A673 (cell line): ENCODE results near the gene XAGE5. TPM values are rescaled to one million over a fixed set of nuclear protein-coding genes. Genes with fewer than 3 reads are reported as not detected.
"Not testable (repeated sequence)": the region's sequence is repeated elsewhere in the genome, so short reads cannot be mapped to it uniquely, and the experiment has no call there.

ENCODE experiments used
- Bru-seq: library from RNA; stranded (reverse); fragments of 400-500 nt; gene quantifications from one replicate; lab custom pipeline; 2021; lab: Mats Ljungman, UMichigan
- BruChase-seq, 2 experiments: library from RNA; stranded (reverse); fragments of 400-500 nt; gene quantifications; one replicate each; lab custom pipeline; 2021; lab: Mats Ljungman, UMichigan
- BruUV-seq: library from RNA; stranded (reverse); fragments of 400-500 nt; replicated peaks from 2 replicates; lab custom pipeline; 2021; lab: Mats Ljungman, UMichigan
- CTCF ChIA-PET: fragments of 300-600 bp; sonication (Branson Sonifier 250); formaldehyde crosslinking; loops from one replicate; lab custom pipeline; 2022; ENCODE audit warnings: antibody characterized with exemption; lab: Charles Lee
- POLR2A ChIA-PET: fragments of 300-600 bp; sonication (Branson Sonifier 250); formaldehyde crosslinking; loops from one replicate; lab custom pipeline; 2022; ENCODE audit warnings: antibody characterized with exemption; ENCODE audit not compliant: low non-redundant PET; lab: Charles Lee
- DNase-seq: peaks from one replicate; pipeline ENCODE4 v3.0.0-alpha.2; 2015; ENCODE audit warnings: low spot score
- H3K27ac ChIP-seq: fragments of 200-600 bp; sonication (generic); 2 replicates; pipeline ENCODE4 v1.5.1; 2016; ENCODE audit warnings: mixed run types, low read depth, mild to moderate bottlenecking, mixed read lengths, antibody characterized with exemption, low read length; ENCODE audit not compliant: poor library complexity, severe bottlenecking
- H3K27me3 ChIP-seq: fragments of 200-600 bp; sonication (generic); replicated peaks from 2 replicates; pipeline ENCODE4 v1.6.1; 2017; ENCODE audit warnings: mixed run types, low read depth, mild to moderate bottlenecking, mixed read lengths, antibody characterized with exemption, low read length; ENCODE audit not compliant: insufficient read depth, poor library complexity
- H3K36me3 ChIP-seq: fragments of 200-600 bp; sonication (generic); 2 replicates; pipeline ENCODE4 v1.6.1; 2016; ENCODE audit warnings: mixed run types, mild to moderate bottlenecking, mixed read lengths, antibody characterized with exemption, low read length; ENCODE audit not compliant: insufficient read depth, poor library complexity, severe bottlenecking
- H3K4me1 ChIP-seq: fragments of 200-600 bp; sonication (generic); 2 replicates; pipeline ENCODE4 v1.6.1; 2017; ENCODE audit warnings: mixed run types, mild to moderate bottlenecking, mixed read lengths, antibody characterized with exemption, low read length; ENCODE audit not compliant: insufficient read depth, poor library complexity, severe bottlenecking
- H3K4me3 ChIP-seq: fragments of 200-600 bp; sonication (generic); 2 replicates; pipeline ENCODE4 v1.5.1; 2016; ENCODE audit warnings: low read depth, mixed run types, mild to moderate bottlenecking, mixed read lengths, low read length; ENCODE audit not compliant: poor library complexity, severe bottlenecking
- H3K9me3 ChIP-seq: fragments of 200-600 bp; sonication (generic); 2 replicates; pipeline ENCODE4 v1.6.1; 2016; ENCODE audit warnings: mixed run types, low read depth, mild to moderate bottlenecking, mixed read lengths, antibody characterized with exemption, low read length; ENCODE audit not compliant: poor library complexity, severe bottlenecking
- EZH2 ChIP-seq: fragments of 200-600 bp; sonication (generic); IDR thresholded peaks from 2 replicates; pipeline ENCODE4 v1.6.1; 2017; ENCODE audit warnings: borderline replicate concordance, low read depth, mild to moderate bottlenecking, mixed read lengths, antibody characterized with exemption, low read length; ENCODE audit not compliant: poor library complexity, severe bottlenecking
- intact Hi-C: fragments of 100-400 bp; cut with micrococcal nuclease; formaldehyde crosslinking; loops from one replicate; pipeline ENCODE4 v1.10.0; 2022; ENCODE audit not compliant: unreplicated experiment
- long read RNA-seq: library from polyadenylated mRNA; stranded (forward); transcript quantifications from one replicate; pipeline ENCODE4 v2.0.0, GENCODE V29; 2022
- total RNA-seq: library from RNA; stranded (reverse); gene quantifications from 2 replicates; pipeline ENCODE4 v1.2.3, GENCODE V29; 2021
- TF ChIP-seq, protein P1 (sequence below): fragments of 300-800, 200-600 bp; sonication (generic); conservative IDR thresholded peaks from 2 replicates; pipeline ENCODE4 v1.5.1; 2017; ENCODE audit warnings: low read depth, mild to moderate bottlenecking, antibody characterized with exemption, low read length, moderate library complexity, mixed read lengths

Gene XAGE5, protein sequence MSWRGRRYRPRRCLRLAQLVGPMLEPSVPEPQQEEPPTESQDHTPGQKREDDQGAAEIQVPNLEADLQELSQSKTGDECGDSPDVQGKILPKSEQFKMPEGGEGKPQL
- not detected in 2 replicates for total RNA-seq
- Bru-seq, nascent RNA: not detected
- not detected for BruChase-seq, experiment 1, labeled RNA remaining after a 2-hour chase
- BruChase-seq, experiment 2, labeled RNA remaining after a 6-hour chase: not detected
- long read RNA-seq: 0 reads

DNA sequence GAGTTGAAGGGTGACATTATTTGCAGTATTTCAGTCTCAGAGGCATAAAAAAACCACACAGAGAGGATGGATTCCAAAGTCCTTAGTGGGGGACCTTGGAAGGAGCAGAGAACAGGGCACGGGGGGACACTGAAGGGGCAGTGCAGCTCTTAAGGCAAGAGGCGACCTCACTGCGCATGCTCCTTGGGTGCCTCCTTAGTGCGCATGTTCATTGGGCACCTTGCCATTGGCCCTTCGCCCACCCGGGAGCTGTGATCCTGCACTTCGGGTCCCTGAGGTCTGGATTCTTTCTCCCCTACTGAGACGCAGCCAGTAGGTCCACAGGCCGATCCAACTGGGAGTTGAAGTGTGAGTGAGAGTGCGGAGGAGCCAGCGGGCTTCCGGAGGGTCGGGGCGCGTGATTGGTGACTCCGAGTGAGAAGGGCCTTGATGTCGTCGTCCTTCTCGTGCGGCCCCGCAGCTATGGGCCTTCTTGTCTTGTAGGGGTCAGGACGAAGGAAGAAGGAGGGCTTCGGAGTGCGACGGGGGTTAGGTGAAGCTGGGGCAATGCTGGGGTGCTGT is at the start of gene XAGE5:
Gene XAGE5 (plus strand): TSS at position 223 of the 561 bp plus-strand sequence. CDS start 1,280 bp downstream, outside the sequence.
- Histone ChIP-seq H3K9me3 (no peaks in the 10 kb centered on the region), H3K27ac (no peak within 1 kb of the TSS), H3K4me3 (no peak within 1 kb of the TSS), H3K4me1 (no peaks in the 10 kb centered on the region), H3K36me3 (no peaks in the 10 kb centered on the region), H3K27me3 (peaks cover 4% of the 10 kb centered on the region)
- no peak for TF ChIP-seq EZH2
- TF ChIP-seq, protein P1, sequence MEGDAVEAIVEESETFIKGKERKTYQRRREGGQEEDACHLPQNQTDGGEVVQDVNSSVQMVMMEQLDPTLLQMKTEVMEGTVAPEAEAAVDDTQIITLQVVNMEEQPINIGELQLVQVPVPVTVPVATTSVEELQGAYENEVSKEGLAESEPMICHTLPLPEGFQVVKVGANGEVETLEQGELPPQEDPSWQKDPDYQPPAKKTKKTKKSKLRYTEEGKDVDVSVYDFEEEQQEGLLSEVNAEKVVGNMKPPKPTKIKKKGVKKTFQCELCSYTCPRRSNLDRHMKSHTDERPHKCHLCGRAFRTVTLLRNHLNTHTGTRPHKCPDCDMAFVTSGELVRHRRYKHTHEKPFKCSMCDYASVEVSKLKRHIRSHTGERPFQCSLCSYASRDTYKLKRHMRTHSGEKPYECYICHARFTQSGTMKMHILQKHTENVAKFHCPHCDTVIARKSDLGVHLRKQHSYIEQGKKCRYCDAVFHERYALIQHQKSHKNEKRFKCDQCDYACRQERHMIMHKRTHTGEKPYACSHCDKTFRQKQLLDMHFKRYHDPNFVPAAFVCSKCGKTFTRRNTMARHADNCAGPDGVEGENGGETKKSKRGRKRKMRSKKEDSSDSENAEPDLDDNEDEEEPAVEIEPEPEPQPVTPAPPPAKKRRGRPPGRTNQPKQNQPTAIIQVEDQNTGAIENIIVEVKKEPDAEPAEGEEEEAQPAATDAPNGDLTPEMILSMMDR: no peak
- POLR2A ChIA-PET: no interaction called here
- CTCF ChIA-PET: no interaction called here
- intact Hi-C loops: no loop called here
- DNase-seq: no peak
- no TSS peak for BruUV-seq

DNA sequence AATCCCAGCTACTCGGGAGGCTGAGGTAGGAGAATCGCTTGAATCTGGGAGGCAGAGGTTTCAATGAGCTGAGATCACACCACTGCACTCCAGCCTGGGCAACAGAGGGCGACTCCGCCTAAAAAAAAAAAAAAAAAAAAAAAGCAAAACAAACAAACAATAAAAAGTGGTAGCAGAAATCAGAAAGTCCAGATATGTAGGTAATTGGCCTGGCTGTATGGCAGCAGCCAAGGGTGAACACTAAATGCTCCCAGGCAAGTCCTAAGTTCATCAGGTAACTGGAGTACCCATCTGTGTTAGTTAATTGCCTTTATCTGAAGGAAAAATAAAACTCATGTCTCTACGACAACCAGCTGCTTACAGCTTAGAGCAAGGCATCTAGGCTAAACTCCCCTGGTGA is 45.1 kb upstream of the XAGE5 start:
- H3K4me3 ChIP-seq, DNase-seq, H3K36me3 ChIP-seq, POLR2A ChIA-PET, H3K27me3 ChIP-seq, H3K9me3 ChIP-seq, BruUV-seq, H3K4me1 ChIP-seq, CTCF ChIA-PET, intact Hi-C loops, H3K27ac ChIP-seq: not testable (repeated sequence)

DNA sequence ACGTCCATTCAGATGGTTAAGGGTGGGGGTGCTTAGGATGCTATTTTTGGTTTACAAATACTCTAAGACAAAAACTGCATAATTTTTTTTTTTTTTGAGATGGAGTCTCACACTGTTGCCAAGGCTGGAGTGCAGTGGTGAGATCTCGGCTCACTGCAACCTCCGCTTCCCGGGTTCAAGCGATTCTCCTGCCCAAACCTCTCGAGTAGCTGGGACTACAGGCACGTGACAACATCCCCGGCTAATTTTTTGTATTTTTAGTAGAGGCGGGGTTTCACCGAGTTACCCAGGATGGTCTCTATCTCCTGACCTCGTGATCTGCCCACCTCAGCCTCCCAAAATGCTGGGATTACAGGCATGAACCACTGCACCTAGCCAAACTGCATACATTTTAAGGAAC is 37.6 kb upstream of the XAGE5 start:
- H3K4me3 ChIP-seq, H3K4me1 ChIP-seq, H3K36me3 ChIP-seq, intact Hi-C loops, H3K27ac ChIP-seq, H3K27me3 ChIP-seq, POLR2A ChIA-PET, DNase-seq, CTCF ChIA-PET, BruUV-seq, H3K9me3 ChIP-seq: not testable (repeated sequence)

DNA sequence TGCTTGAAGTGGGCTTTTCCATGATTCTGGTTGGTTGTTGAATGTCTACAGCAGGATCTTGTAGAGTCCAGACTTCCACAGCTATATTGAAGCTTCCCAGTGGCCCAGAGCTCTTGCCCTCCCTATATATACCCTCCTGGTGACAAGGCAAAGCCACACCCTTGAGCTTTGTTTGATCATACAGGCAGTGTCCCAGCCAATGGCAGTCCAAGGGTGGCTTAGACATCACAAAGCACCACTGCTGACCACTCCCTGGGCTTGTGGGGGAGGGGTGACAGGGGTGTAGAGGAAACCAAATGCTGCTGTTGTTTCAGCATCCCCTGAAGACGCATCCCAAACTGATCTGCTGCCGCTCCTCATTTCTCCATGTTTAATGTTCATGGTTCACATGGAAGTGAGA is 13.8 kb upstream of the XAGE5 start, which contains the start of gene SPANXN5:
Gene SPANXN5 (minus strand): TSS at position 101 of the 400 bp plus-strand sequence. CDS start 79 bp downstream, at position 22.
- intact Hi-C loops, H3K4me1 ChIP-seq, BruUV-seq, POLR2A ChIA-PET, H3K27me3 ChIP-seq, H3K27ac ChIP-seq, H3K9me3 ChIP-seq, H3K4me3 ChIP-seq, DNase-seq, H3K36me3 ChIP-seq, CTCF ChIA-PET: not testable (repeated sequence)

DNA sequence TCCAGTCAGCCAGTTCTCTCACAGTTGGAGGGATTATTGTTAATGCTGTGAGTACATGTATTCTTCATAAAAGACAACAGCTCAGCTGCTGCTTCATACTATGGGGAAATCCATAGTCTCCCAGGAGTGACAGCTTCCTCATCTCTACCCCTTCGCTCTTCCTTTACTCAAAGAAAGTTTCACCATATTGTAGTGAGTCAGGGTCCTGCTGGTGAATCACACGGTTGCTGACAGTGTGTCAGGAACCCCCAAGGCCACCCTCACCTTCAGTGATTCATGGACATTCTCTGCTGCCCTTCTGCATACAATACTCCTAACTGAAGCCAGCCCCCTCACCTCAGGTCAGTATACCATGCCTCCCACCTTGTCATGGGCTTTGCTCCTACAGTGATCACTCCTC is 6.2 kb upstream of the XAGE5 start:
- POLR2A ChIA-PET, intact Hi-C loops, H3K4me1 ChIP-seq, H3K27ac ChIP-seq, H3K27me3 ChIP-seq, H3K36me3 ChIP-seq, CTCF ChIA-PET, BruUV-seq, H3K4me3 ChIP-seq, H3K9me3 ChIP-seq, DNase-seq: not testable (repeated sequence)
